ENCODE results near the gene MMS22L.

The MMS22L gene

DNA sequence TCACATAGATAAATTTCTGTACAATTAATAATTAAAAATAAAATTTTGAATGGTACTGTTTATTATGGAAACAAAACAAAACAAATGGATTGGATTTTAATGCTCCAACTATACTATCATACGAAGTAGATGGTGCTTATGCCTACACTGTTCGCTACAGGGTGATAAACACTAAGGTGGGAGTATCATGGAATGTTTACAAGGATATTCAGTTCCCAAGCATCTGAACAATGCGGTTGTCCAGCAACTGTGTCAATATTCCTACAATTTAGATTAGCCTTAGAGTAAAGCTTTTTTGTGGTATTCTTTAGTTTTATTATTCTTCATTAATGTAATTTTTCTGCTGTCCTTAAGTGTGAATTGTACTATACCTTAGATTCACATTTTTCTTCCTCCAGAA is 105.1 kb downstream of the MMS22L start:
- no peaks in the 10 kb centered on the region for H3K27me3 ChIP-seq (ENCODE audit: insufficient read depth, poor library complexity, severe bottlenecking)
- TF ChIP-seq GABPA (IDR thresholded peaks at IDR 0.05; ENCODE audit: low read depth) (no peak), POLR2AphosphoS5 (IDR thresholded peaks at IDR 0.05; ENCODE audit: low read depth) (no peak), SPI1 (IDR thresholded peaks at IDR 0.05; ENCODE audit: borderline replicate concordance, low read depth) (no peak)
- TF ChIP-seq, protein P1, sequence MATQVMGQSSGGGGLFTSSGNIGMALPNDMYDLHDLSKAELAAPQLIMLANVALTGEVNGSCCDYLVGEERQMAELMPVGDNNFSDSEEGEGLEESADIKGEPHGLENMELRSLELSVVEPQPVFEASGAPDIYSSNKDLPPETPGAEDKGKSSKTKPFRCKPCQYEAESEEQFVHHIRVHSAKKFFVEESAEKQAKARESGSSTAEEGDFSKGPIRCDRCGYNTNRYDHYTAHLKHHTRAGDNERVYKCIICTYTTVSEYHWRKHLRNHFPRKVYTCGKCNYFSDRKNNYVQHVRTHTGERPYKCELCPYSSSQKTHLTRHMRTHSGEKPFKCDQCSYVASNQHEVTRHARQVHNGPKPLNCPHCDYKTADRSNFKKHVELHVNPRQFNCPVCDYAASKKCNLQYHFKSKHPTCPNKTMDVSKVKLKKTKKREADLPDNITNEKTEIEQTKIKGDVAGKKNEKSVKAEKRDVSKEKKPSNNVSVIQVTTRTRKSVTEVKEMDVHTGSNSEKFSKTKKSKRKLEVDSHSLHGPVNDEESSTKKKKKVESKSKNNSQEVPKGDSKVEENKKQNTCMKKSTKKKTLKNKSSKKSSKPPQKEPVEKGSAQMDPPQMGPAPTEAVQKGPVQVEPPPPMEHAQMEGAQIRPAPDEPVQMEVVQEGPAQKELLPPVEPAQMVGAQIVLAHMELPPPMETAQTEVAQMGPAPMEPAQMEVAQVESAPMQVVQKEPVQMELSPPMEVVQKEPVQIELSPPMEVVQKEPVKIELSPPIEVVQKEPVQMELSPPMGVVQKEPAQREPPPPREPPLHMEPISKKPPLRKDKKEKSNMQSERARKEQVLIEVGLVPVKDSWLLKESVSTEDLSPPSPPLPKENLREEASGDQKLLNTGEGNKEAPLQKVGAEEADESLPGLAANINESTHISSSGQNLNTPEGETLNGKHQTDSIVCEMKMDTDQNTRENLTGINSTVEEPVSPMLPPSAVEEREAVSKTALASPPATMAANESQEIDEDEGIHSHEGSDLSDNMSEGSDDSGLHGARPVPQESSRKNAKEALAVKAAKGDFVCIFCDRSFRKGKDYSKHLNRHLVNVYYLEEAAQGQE (IDR thresholded peaks at IDR 0.05; ENCODE audit: insufficient replicate concordance, low read depth), result no peak
- TF ChIP-seq, protein P2, sequence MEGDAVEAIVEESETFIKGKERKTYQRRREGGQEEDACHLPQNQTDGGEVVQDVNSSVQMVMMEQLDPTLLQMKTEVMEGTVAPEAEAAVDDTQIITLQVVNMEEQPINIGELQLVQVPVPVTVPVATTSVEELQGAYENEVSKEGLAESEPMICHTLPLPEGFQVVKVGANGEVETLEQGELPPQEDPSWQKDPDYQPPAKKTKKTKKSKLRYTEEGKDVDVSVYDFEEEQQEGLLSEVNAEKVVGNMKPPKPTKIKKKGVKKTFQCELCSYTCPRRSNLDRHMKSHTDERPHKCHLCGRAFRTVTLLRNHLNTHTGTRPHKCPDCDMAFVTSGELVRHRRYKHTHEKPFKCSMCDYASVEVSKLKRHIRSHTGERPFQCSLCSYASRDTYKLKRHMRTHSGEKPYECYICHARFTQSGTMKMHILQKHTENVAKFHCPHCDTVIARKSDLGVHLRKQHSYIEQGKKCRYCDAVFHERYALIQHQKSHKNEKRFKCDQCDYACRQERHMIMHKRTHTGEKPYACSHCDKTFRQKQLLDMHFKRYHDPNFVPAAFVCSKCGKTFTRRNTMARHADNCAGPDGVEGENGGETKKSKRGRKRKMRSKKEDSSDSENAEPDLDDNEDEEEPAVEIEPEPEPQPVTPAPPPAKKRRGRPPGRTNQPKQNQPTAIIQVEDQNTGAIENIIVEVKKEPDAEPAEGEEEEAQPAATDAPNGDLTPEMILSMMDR (IDR thresholded peaks at IDR 0.05; ENCODE audit: insufficient read depth, low read length), result no peak
- no peak for DNase-seq (ENCODE audit: low read depth in 1 of 2, low spot score in 1 of 2)
- no peak overlapping the region for H3K27ac ChIP-seq (replicated peaks)
- H3K4me3 ChIP-seq (replicated peaks; ENCODE audit: insufficient read depth, low read length), result no peak overlapping the region

DNA sequence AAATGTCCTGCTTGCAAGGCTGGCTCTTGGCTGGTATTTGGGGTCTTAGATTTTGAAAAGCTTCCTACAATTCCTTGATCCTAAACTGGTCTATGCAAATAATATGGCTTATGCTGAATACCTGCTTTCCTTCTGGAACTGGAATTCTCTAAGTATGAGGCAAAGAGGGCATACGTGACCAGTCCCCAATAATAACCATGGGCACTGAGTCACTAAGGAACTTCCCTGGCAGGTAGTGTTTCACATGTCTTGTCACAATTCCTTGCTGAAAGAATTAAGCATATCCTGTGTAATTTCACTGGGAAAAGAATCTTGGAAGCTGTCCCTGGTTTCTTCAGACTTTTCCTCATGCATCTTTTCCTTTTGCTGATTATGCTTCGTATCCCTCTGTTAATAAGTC is 106.5 kb downstream of the MMS22L start:
- no peak for TF ChIP-seq GABPA (IDR thresholded peaks at IDR 0.05; ENCODE audit: low read depth)
- TF ChIP-seq, protein P1 (IDR thresholded peaks at IDR 0.05; ENCODE audit: insufficient replicate concordance, low read depth), result no peak
- TF ChIP-seq SPI1 (IDR thresholded peaks at IDR 0.05; ENCODE audit: borderline replicate concordance, low read depth), result no peak
- TF ChIP-seq, protein P2 (IDR thresholded peaks at IDR 0.05; ENCODE audit: insufficient read depth, low read length), result no peak
- no peak for TF ChIP-seq POLR2AphosphoS5 (IDR thresholded peaks at IDR 0.05; ENCODE audit: low read depth)
- H3K4me3 ChIP-seq (replicated peaks; ENCODE audit: insufficient read depth, low read length), result no peak overlapping the region
- H3K27ac ChIP-seq (replicated peaks), result no peak overlapping the region
- no peak for DNase-seq (ENCODE audit: low read depth in 1 of 2, low spot score in 1 of 2)
- no peaks in the 10 kb centered on the region for H3K27me3 ChIP-seq (ENCODE audit: insufficient read depth, poor library complexity, severe bottlenecking)

DNA sequence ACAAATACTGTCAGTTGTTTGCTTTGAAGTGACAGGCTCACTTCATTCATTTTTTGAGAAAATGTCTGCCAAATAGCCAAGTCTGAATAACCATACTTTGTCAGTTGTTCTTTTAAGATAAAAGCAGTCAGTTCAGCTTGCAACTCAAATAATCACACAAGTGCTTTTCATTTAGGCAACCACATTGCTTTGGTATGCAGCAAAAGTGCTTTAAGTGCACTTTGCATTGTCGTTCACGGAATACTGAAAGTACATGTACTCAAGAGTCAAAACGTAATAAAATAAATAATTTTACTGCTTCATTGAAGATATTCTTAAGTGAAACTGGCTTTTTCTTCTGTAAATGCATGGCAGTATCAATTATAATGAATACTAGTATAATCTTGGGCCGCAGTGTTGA is 107.2 kb downstream of the MMS22L start:
- no peak for DNase-seq (ENCODE audit: low read depth in 1 of 2, low spot score in 1 of 2)
- Histone ChIP-seq H3K27me3 (ENCODE audit: insufficient read depth, poor library complexity, severe bottlenecking) (no peaks in the 10 kb centered on the region), H3K4me3 (replicated peaks; ENCODE audit: insufficient read depth, low read length) (no peak overlapping the region), H3K27ac (replicated peaks) (no peak overlapping the region)
- TF ChIP-seq POLR2AphosphoS5 (IDR thresholded peaks at IDR 0.05; ENCODE audit: low read depth) (no peak), GABPA (IDR thresholded peaks at IDR 0.05; ENCODE audit: low read depth) (no peak), SPI1 (IDR thresholded peaks at IDR 0.05; ENCODE audit: borderline replicate concordance, low read depth) (no peak)
- TF ChIP-seq, protein P2 (IDR thresholded peaks at IDR 0.05; ENCODE audit: insufficient read depth, low read length), result no peak
- TF ChIP-seq, protein P1 (IDR thresholded peaks at IDR 0.05; ENCODE audit: insufficient replicate concordance, low read depth), result no peak

All from HL-60 (cell line).